Adrenal gland (tissue), 5 donors: ENCODE results near the gene KRT24.

Experiments used
- POLR2A ChIP-seq, 2 donors: fragments of 450-650 bp; IDR thresholded peaks; one replicate each; pipeline ENCODE4 v1.6.1; 2017; ENCODE audit warnings: antibody characterized with exemption in 2 of 2, mild to moderate bottlenecking in 2 of 2, moderate library complexity in 1 of 2
- TF ChIP-seq, protein P1 (sequence below), 6 experiments: fragments of 450-650 bp in 4 of 6; fragments of 200-600 bp in 2 of 6; sonication (generic) in 1 of 6; IDR thresholded peaks; 1 replicate in 5 of 6; 2 replicates in 1 of 6; pipeline versions ENCODE4 v1.5.1 to v1.8.0; 2016 to 2021; ENCODE audit warnings: antibody characterized with exemption in 6 of 6, mild to moderate bottlenecking in 2 of 6, moderate library complexity in 1 of 6
- donor health status: DM: no; HTN: no; CAD: no.

DNA sequence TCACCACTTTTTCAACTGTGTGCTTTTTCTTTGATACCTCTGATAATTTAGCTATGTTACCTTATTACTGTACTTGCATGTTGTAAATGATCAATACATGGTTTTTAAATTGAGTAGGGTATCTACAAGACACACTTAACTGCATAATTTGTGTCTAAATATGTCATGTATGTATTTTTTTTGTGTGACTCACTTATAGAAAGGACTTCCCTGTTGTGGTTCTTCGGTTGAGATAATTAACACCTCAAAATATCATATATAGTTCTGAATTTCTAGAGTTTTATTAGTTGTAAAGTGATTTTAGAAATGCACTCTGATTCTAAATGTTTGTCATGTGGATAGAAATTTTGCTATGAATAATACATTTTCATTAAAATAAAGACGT lies 24.0 kb downstream of the KRT24 start:
- TF ChIP-seq, protein P1, sequence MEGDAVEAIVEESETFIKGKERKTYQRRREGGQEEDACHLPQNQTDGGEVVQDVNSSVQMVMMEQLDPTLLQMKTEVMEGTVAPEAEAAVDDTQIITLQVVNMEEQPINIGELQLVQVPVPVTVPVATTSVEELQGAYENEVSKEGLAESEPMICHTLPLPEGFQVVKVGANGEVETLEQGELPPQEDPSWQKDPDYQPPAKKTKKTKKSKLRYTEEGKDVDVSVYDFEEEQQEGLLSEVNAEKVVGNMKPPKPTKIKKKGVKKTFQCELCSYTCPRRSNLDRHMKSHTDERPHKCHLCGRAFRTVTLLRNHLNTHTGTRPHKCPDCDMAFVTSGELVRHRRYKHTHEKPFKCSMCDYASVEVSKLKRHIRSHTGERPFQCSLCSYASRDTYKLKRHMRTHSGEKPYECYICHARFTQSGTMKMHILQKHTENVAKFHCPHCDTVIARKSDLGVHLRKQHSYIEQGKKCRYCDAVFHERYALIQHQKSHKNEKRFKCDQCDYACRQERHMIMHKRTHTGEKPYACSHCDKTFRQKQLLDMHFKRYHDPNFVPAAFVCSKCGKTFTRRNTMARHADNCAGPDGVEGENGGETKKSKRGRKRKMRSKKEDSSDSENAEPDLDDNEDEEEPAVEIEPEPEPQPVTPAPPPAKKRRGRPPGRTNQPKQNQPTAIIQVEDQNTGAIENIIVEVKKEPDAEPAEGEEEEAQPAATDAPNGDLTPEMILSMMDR (IDR thresholded peaks at IDR 0.05) = no peak
- no peak for TF ChIP-seq POLR2A (IDR thresholded peaks at IDR 0.05)
